Measurements from ENCODE around the gene DNAH7. TPM values are rescaled to one million over a fixed set of nuclear protein-coding genes. Genes with fewer than 3 reads are reported as not detected.

Gene DNAH7
- total and polyA plus RNA-seq, 2 experiments from 2014 or later, result 0.35 to 1.1 TPM

DNA sequence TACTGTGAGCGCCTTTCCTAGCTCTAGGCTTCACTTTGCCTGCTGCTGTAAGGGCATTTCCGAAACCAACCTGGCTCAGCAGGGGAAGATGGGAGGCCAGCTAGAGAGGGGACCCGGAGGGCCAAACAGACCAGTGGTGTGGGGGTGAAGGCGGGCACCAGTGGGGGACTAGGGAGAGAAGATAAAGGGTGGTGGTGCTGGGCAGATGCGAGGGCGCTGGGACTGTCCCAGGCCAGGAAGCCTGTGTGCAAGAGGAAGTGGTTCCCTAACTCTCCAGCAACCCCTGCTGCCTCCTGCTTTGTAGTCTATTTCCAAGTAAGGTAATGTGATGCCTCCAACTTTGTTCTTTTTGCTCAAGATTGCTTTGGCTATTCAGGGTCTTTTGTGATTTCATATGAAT lies 73.1 kb downstream of the DNAH7 start:
- Mint-ChIP-seq H3K9me3 (no peaks in the 10 kb centered on the region), H3K27ac (no peak overlapping the region), H3K36me3 (ENCODE audit: low read depth) (no peaks in the 10 kb centered on the region), H3K27me3 (ENCODE audit: insufficient read depth, low read depth, poor library complexity) (peaks cover 8% of the 10 kb centered on the region), H3K4me1 (peaks cover 13% of the 10 kb centered on the region; the same call in 2 of the 3 replicates), H3K4me3 (no peak overlapping the region)
- no peak overlapping the region for H3K27ac ChIP-seq (ENCODE audit: low read depth)
- no peaks in the 10 kb centered on the region for H3F3A ChIP-seq (replicated peaks; ENCODE audit: low read depth)
- no peaks in the 10 kb centered on the region for H3K27me3 ChIP-seq (ENCODE audit: insufficient read depth)
- H3K79me2 ChIP-seq (replicated peaks; ENCODE audit: insufficient read depth), result no peaks in the 10 kb centered on the region
- H3K4me3 ChIP-seq, result no peak overlapping the region
- ATAC-seq, result peak; percentile 42
- H2AFZ ChIP-seq, result no peak overlapping the region
- no peaks in the 10 kb centered on the region; the same call in none of the 2 replicates for H3K4me1 ChIP-seq (ENCODE audit: insufficient read depth)
- H4K20me1 ChIP-seq (replicated peaks; ENCODE audit: insufficient read depth), result no peaks in the 10 kb centered on the region
- peaks cover 11% of the 10 kb centered on the region for H3K9me2 ChIP-seq (ENCODE audit: insufficient read depth)
- TF ChIP-seq, protein P1, sequence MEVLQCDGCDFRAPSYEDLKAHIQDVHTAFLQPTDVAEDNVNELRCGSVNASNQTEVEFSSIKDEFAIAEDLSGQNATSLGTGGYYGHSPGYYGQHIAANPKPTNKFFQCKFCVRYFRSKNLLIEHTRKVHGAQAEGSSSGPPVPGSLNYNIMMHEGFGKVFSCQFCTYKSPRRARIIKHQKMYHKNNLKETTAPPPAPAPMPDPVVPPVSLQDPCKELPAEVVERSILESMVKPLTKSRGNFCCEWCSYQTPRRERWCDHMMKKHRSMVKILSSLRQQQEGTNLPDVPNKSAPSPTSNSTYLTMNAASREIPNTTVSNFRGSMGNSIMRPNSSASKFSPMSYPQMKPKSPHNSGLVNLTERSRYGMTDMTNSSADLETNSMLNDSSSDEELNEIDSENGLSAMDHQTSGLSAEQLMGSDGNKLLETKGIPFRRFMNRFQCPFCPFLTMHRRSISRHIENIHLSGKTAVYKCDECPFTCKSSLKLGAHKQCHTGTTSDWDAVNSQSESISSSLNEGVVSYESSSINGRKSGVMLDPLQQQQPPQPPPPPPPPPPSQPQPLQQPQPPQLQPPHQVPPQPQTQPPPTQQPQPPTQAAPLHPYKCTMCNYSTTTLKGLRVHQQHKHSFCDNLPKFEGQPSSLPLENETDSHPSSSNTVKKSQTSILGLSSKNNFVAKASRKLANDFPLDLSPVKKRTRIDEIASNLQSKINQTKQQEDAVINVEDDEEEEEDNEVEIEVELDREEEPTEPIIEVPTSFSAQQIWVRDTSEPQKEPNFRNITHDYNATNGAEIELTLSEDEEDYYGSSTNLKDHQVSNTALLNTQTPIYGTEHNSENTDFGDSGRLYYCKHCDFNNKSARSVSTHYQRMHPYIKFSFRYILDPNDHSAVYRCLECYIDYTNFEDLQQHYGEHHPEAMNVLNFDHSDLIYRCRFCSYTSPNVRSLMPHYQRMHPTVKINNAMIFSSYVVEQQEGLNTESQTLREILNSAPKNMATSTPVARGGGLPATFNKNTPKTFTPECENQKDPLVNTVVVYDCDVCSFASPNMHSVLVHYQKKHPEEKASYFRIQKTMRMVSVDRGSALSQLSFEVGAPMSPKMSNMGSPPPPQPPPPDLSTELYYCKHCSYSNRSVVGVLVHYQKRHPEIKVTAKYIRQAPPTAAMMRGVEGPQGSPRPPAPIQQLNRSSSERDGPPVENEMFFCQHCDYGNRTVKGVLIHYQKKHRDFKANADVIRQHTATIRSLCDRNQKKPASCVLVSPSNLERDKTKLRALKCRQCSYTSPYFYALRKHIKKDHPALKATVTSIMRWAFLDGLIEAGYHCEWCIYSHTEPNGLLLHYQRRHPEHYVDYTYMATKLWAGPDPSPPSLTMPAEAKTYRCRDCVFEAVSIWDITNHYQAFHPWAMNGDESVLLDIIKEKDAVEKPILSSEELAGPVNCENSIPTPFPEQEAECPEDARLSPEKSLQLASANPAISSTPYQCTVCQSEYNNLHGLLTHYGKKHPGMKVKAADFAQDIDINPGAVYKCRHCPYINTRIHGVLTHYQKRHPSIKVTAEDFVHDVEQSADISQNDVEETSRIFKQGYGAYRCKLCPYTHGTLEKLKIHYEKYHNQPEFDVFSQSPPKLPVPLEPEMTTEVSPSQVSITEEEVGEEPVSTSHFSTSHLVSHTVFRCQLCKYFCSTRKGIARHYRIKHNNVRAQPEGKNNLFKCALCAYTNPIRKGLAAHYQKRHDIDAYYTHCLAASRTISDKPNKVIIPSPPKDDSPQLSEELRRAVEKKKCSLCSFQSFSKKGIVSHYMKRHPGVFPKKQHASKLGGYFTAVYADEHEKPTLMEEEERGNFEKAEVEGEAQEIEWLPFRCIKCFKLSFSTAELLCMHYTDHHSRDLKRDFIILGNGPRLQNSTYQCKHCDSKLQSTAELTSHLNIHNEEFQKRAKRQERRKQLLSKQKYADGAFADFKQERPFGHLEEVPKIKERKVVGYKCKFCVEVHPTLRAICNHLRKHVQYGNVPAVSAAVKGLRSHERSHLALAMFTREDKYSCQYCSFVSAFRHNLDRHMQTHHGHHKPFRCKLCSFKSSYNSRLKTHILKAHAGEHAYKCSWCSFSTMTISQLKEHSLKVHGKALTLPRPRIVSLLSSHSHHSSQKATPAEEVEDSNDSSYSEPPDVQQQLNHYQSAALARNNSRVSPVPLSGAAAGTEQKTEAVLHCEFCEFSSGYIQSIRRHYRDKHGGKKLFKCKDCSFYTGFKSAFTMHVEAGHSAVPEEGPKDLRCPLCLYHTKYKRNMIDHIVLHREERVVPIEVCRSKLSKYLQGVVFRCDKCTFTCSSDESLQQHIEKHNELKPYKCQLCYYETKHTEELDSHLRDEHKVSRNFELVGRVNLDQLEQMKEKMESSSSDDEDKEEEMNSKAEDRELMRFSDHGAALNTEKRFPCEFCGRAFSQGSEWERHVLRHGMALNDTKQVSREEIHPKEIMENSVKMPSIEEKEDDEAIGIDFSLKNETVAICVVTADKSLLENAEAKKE (CRISPR knock-in tag; IDR thresholded peaks at IDR 0.05), result no peak
- TF ChIP-seq, protein P2, sequence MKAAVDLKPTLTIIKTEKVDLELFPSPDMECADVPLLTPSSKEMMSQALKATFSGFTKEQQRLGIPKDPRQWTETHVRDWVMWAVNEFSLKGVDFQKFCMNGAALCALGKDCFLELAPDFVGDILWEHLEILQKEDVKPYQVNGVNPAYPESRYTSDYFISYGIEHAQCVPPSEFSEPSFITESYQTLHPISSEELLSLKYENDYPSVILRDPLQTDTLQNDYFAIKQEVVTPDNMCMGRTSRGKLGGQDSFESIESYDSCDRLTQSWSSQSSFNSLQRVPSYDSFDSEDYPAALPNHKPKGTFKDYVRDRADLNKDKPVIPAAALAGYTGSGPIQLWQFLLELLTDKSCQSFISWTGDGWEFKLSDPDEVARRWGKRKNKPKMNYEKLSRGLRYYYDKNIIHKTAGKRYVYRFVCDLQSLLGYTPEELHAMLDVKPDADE (IDR thresholded peaks at IDR 0.05), result 0 out of 2 replicates have a peak, but pooled peaks have one; percentile 29
- TF ChIP-seq, protein P3, sequence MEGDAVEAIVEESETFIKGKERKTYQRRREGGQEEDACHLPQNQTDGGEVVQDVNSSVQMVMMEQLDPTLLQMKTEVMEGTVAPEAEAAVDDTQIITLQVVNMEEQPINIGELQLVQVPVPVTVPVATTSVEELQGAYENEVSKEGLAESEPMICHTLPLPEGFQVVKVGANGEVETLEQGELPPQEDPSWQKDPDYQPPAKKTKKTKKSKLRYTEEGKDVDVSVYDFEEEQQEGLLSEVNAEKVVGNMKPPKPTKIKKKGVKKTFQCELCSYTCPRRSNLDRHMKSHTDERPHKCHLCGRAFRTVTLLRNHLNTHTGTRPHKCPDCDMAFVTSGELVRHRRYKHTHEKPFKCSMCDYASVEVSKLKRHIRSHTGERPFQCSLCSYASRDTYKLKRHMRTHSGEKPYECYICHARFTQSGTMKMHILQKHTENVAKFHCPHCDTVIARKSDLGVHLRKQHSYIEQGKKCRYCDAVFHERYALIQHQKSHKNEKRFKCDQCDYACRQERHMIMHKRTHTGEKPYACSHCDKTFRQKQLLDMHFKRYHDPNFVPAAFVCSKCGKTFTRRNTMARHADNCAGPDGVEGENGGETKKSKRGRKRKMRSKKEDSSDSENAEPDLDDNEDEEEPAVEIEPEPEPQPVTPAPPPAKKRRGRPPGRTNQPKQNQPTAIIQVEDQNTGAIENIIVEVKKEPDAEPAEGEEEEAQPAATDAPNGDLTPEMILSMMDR (conservative IDR thresholded peaks at IDR 0.05; ENCODE audit: low read depth in 2 of 2), result peak in 1 of 2 experiments; percentile 16; a peak in 2 of 4 replicates
- TF ChIP-seq EZH2phosphoT487 (IDR thresholded peaks at IDR 0.05; ENCODE audit: unreplicated experiment) (no peak), ZNF331 (CRISPR knock-in tag; IDR thresholded peaks at IDR 0.05; ENCODE audit: low read depth) (no peak), ZNF114 (CRISPR knock-in tag; IDR thresholded peaks at IDR 0.05) (no peak), NANOG (IDR thresholded peaks at IDR 0.05; ENCODE audit: borderline replicate concordance) (no peak)
- peak; percentile 25 for DNase-seq (ENCODE audit: low spot score)
- H3K36me3 ChIP-seq (ENCODE audit: insufficient read depth), result no peaks in the 10 kb centered on the region
- no peak overlapping the region for H3K4me2 ChIP-seq
